Loucy (cell line): ENCODE data around the gene NDEL1.

Experiments
- CTCF ChIP-seq: fragments of 200-600 bp; sonication (generic); conservative IDR thresholded peaks from 2 replicates; pipeline ENCODE4 v1.5.1; 2014; ENCODE audit warnings: mild to moderate bottlenecking, antibody characterized with exemption, low read length
- EZH2phosphoT487 ChIP-seq: fragments of 200-600 bp; IDR thresholded peaks from 2 replicates; pipeline ENCODE4 v1.6.1; 2018; ENCODE audit warnings: antibody characterized with exemption, mild to moderate bottlenecking, moderate library complexity, borderline replicate concordance

DNA sequence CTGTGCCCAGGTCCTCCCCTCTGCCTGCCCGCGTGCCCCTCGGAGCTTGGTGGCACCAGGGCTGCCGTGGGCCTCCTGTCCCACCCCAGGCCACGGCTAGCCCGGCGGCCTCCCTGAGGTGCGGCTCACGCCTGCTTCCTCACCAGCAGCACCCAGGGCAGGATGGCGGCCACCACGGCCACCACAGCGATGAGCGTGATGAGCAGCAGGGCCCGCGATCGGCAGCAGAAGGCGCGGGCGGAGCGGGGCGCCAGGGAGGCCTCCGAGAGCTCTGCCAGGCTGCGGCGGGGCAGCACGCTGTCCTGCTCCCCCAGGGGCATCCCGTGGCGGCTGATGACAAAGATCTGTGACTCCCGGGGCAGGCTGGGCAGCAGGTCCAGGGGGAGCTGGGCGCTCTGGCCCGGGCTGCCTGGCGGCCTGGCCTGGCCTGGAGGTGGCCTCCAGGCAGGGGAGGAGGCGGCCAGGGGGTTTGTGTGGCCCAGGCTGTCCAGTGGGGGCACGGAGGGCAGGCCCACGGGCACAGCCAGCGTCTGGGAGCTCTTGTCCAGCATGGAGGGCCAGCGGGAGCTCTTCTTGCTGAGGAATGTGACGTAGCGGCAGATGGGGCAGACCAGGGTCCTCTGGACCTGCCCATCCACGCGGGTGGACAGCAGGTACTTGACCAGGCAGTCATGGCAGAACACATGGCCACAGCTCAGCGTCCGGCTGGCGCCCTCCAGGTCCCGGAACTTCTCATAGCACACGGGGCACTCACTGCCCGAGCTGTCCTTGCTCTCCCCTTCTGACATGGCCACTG is 42.8 kb upstream of the NDEL1 start:
- TF ChIP-seq CTCF (no peak), EZH2phosphoT487 (no peak)
